Measurements from ENCODE around the gene RASSF5.

Gene RASSF5

GRCh38 chr1:206507284-206508129, at the start of gene RASSF5:
Gene RASSF5 (plus strand): TSS chr1:206507531. CDS start chr1:206507603, 72 bp downstream.
- DNase-seq (ENCODE audit: low read depth): peak; percentile 67

GRCh38 chr1:206459703-206460102, 47.6 kb upstream of the RASSF5 start:
- DNase-seq (ENCODE audit: low read depth): no peak

GRCh38 chr1:206460836-206461426, 46.4 kb upstream of the RASSF5 start:
- DNase-seq (ENCODE audit: low read depth): no peak

DNA sequence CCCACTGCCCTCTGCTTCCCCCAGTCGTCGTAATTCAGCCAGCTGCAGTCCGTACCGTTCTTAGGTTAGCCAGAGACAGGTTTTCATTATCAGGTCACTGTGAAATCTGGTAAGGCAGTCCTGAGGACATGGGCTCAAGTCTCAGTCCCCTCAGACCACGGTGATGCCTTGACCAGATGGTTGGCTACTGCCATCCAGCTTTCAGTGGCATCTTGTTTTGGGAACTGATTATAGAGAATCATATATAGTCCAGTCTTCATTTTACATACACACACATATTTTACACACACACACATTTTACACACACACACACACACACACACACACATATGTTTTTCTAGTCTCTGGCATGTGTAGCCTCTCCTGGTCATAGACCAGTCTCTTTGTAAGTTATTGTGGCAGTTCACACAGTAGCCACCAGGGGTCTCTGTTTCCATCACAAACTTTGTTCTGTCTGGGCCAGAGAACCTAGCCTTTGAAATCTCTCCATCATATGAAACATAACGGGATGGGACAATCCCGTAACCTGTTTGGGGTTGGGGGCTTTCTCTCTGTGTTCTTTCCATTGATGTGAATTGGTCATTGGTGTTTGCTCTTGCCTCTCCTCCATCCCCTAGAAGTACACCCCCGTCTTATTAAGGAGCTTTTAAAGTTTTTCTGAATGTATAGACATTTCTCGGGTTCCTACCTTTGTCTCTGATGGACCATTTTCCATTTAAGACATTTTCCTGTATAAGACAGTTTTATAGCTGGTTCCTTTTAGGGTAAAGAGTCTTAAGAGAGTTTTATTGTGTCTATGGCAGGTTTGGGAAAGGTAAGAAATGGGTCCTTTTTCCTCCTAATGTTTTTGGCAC, 45.5 kb upstream of the RASSF5 start:
- DNase-seq (ENCODE audit: low read depth): peak; percentile 51

DNA sequence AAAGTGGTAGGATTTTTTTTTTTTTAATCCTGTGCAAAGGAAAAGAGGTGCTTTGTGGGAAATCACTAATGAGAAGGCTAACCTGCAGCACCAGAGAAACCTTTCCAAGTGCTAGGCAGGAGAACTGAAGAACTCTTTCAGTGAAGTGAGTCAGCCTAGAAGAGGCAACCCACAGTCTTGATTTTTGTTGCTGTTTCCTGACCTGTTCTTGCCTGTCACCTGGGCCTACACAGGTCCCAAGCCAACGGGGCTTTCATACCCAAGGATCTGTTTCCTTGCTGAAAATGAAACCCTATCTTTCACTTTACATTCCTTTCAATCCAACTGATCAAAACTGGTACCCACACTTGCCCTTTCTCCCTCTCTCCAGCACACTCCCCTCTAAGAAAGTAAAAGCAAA, 44.2 kb upstream of the RASSF5 start:
- no peak for DNase-seq (ENCODE audit: low read depth)

- no peak for DNase-seq (ENCODE audit: low read depth)
These were observed 43.4 kb upstream of the RASSF5 start for GRCh38 chr1:206463911-206464310.

GRCh38 chr1:206464456-206464964, 42.8 kb upstream of the RASSF5 start:
- DNase-seq (ENCODE audit: low read depth): no peak

GRCh38 chr1:206465951-206466350, 41.4 kb upstream of the RASSF5 start:
- DNase-seq (ENCODE audit: low read depth): no peak

DNA sequence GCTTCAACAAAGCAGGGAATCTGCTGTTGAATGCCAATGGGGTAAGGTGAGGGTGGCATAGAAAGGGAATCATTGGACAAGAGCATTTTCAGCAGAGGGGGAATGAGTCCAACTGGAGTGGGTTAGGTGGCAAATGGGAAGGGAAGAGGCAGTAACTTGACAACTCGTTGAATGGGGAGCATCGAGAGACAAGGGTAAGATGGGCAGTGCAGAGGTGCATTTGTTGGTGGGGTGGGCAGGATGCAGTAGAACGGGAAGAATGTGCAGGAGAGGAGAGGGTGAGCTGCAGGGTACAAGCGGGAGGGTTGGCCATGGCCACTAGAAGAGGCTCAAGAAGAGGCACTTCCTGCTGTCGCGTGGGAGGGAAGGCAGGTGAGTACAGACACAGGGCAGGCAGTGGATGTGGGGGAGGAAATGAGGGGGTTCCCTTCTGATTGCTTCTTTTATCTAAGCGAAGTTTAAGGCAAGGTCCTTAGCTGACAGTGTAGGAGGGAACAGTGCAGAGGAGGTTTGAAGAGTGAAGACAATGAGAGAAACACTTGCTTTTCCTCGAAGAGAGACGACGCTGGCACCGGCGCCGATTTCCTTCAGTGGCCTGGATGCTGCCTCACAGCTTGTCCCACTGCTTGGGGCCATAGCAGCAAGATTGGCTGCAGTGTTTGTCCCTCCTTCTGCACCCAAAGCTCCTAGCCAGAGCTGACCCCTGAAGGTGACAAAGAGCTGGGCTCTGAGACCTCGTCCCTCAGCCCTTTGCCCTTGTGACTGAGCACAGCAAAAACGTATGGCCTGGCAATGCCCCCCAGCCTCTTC, 40.3 kb upstream of the RASSF5 start:
- DNase-seq (ENCODE audit: low read depth): no peak

GRCh38 chr1:206467915-206468314, 39.4 kb upstream of the RASSF5 start:
- DNase-seq (ENCODE audit: low read depth): no peak

DNA sequence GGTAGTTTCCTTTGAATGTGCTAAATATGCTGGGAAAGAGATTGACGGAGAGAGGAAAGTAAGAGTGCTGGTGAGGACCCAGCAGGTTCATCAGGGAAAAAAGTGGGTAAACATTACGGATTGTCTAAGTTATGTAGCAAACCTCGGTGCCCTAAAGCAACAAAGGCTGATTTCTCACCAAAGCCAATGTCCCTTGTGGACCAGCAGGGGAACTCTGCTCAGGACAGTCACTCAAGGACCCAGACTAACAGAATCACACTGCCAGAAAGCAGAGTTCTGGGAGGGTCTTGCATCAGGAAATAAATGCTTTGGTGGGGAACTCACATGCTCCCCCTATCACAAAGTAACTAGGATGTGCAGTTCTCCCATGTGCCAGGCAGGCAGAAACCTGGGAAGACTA, 38.8 kb upstream of the RASSF5 start:
- no peak for DNase-seq (ENCODE audit: low read depth)

GRCh38 chr1:206469411-206469932, 37.9 kb upstream of the RASSF5 start:
- no peak for DNase-seq (ENCODE audit: low read depth)

- no peak for DNase-seq (ENCODE audit: low read depth)
These were observed 37.2 kb upstream of the RASSF5 start, which contains the start of gene IKBKE for GRCh38 chr1:206469933-206470691. Gene IKBKE (plus strand): TSS chr1:206470476. CDS start chr1:206473228, 2,752 bp downstream.

GRCh38 chr1:206470692-206471414, 36.5 kb upstream of the RASSF5 start:
- DNase-seq (ENCODE audit: low read depth): no peak

- DNase-seq (ENCODE audit: low read depth): no peak
These were observed 35.9 kb upstream of the RASSF5 start for GRCh38 chr1:206471415-206471801.

DNA sequence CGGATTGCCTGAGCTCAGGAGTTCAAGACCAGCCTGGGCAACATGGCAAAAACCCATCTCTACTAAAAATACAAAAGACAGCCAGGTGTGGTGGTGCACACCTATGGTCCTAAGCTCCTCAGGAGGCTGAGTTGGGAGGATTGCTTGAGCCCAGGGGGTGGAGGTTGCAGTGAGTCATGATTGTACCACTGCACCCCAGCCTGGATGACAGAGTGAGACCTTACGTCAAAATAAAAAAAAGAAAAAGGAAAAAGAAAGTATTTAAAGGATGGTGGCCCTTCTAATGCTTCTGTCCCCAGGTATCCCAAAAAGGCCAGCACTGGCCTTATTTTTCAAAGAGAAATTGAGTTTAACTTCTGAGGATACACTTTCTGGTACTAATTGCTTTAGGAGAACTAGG, 35.3 kb upstream of the RASSF5 start:
- DNase-seq (ENCODE audit: low read depth): no peak

DNA sequence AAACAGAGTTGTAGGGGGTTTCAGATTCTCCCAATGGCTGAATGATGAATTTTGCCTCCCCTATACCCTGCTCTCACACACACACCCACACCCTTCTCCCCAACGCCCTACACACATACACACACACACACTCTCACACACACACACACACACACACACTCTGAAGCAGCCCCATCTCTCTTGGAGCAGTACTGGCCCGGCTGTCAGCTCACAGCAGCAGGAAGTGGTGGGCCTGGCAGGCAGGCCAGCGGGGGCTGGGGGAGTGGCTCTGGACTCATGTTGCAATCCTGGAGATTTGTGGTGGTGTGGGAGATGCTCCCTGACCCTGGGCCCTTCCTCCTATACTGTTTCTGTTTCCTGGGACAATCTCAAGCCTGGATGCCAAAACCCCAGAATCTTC, 34.9 kb upstream of the RASSF5 start:
- no peak for DNase-seq (ENCODE audit: low read depth)

DNA sequence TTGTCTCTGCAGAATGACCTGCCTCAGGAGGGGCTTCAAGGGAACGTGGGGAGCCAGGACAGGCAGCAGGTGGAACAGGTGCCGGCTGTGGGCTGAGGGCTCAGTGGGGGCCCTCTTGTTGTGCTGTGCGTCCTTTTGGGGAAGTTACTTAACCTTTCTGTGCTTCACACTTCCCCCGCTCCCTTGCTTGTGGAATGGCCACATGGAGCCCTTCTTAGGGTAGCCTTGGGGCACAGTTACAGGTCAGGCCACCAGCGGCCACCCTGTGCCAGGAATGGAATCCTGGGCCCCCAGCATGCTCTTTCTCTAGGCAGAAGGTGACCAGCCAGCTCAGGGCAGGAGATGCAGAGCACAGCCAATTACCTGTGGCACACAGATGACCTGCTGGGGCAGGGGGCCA, 34.4 kb upstream of the RASSF5 start:
- no peak for DNase-seq (ENCODE audit: low read depth)

DNA sequence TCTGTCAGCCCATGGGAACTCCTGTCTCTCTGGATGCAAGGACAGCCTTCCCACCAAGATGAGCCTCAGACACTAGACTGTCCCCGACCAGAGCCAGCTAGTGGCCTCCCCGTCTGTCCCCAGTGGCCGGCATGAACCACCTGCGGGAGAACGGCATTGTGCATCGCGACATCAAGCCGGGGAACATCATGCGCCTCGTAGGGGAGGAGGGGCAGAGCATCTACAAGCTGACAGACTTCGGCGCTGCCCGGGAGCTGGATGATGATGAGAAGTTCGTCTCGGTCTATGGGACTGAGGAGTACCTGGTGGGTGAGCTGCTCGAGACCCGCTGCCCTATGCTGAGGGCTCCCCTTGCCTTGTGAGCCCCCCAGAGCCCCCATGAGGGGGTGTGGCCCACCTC, 31.3 kb upstream of the RASSF5 start:
- DNase-seq (ENCODE audit: low read depth): no peak

- DNase-seq (ENCODE audit: low read depth): no peak
These were observed 30.7 kb upstream of the RASSF5 start for GRCh38 chr1:206476591-206476990.
